ENCODE results near the gene TREML4. TPM values are rescaled to one million over a fixed set of nuclear protein-coding genes. Genes with fewer than 3 reads are reported as not detected.

Gene TREML4
- total and polyA plus RNA-seq, 10 of the 15 experiments (the other 5 are each of a cell fraction or from before 2014, with no cell fraction given), result not detected

DNA sequence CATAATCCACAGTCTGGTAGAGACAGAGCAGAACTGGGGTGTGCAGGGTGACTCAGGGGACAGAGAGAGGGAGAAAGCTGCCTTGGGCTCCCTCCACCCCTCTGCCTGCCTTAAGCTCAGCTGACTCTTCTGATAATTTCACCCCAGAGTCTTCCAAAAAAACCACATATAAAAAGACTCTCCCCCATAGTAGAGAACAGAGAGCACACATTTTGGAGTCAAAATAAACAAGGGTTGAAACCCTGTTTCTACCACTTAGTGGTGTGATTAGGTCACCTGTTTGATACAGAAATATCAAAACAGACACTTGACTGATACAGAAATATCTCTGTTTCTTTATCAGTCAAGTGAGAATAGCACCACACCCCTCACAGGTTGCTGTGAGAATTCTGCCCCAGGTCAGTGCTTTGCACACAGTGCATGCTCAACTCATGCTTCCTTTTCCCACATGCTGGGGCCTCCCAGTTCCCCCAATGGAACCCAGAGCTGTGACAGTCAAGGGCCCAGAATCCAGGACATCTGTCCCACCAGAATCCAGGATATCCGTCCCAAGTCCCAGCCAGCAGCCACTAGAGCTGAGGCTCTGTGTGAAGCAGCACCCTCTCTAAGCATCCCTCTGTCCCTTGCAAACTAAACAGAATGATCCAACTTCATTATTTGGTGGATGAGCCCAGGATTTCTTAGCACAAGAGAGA lies 28.4 kb upstream of the TREML4 start:
- H2AFZ ChIP-seq (ENCODE audit: control insufficient read depth, low read depth, low read length), result peak overlapping the region; percentile 81; the same call in 1 of the 2 replicates
- peak overlapping the region; percentile 37 for H3K4me3 ChIP-seq
- peak; percentile 59 for FAIRE-seq
- POLR2A ChIA-PET, result interaction anchor here (1.0 to 2.2 kb wide), 6 partner anchors 13 to 133 kb away, joined by 3 to 11 read pairs (median 3); partner anchors contain the start of genes NFYA and OARD1
- in situ Hi-C loops (cut with MboI) (no loop called here), intact Hi-C loops (cut with micrococcal nuclease; ENCODE audit: unreplicated experiment) (no loop called here)
- WGBS (ENCODE audit: insufficient coverage, insufficient replicate concordance, low lambda C conversion rate, missing lambda C conversion rate), result 0% methylated on average over 1 of the region's 1 CpG
- no peaks in the 10 kb centered on the region for H3K9me3 ChIP-seq (replicated peaks; ENCODE audit: control insufficient read depth, insufficient read depth, low read length)
- RAD21 ChIA-PET (ENCODE audit: unreplicated experiment), result interaction anchor here (1.0 to 3.2 kb wide), 8 partner anchors 17 to 134 kb away, joined by 4 to 30 read pairs (median 5); partner anchors contain the start of gene TREM1
- SMC1A ChIA-PET (ENCODE audit: uncharacterized antibody, unreplicated experiment), result interaction anchor here (0.6 to 3.5 kb wide), 11 partner anchors 17 to 1640 kb away, joined by 3 to 27 read pairs (median 6); no protein-coding TSS in a partner anchor
- H3K4me1 ChIP-seq (ENCODE audit: control insufficient read depth, insufficient read depth, low read length), result peaks cover 32% of the 10 kb centered on the region
- no peaks in the 10 kb centered on the region; a peak in 1 of 4 replicates for H3K36me3 ChIP-seq (ENCODE audit: control insufficient read depth in 2 of 2, insufficient read depth in 2 of 2, low read length in 1 of 2)
- ATAC-seq, result peak; percentile 77
- H3K27ac ChIP-seq (ENCODE audit: control insufficient read depth, insufficient read depth), result peak overlapping the region; percentile 94
- DNase-seq (ENCODE audit: low read depth, low spot score), result peak; percentile 55
- peaks cover 2% of the 10 kb centered on the region; the same call in 1 of the 2 replicates for H3K79me2 ChIP-seq (ENCODE audit: control insufficient read depth, insufficient read depth, low read length)
- peak overlapping the region; percentile 76 for H3K9ac ChIP-seq (ENCODE audit: control insufficient read depth, insufficient read depth, low read length)
- H3K27me3 ChIP-seq (replicated peaks in 1 of 2; ENCODE audit: control insufficient read depth in 2 of 2, insufficient read depth in 2 of 2, low read length in 1 of 2), result no peaks in the 10 kb centered on the region
- H4K20me1 ChIP-seq (ENCODE audit: control insufficient read depth, insufficient read depth), result no peaks in the 10 kb centered on the region
- no TSS peak for BruUV-seq (replicated peaks)
- H3K4me2 ChIP-seq (ENCODE audit: control insufficient read depth, insufficient read depth), result peak overlapping the region; percentile 82
- CTCF ChIA-PET, result interaction anchor here (0.7 to 3.2 kb wide), 10 partner anchors 10 to 135 kb away, joined by 3 to 26 read pairs (median 4); partner anchors contain the start of gene NCR2
- TF ChIP-seq ATF3 (IDR thresholded peaks at IDR 0.05; ENCODE audit: borderline replicate concordance, extremely low read depth, low read depth, low read length) (no peak), ATF7 (IDR thresholded peaks at IDR 0.05; ENCODE audit: low read depth) (peak; percentile 12; the same call in 1 of the 2 replicates), E2F8 (IDR thresholded peaks at IDR 0.05; ENCODE audit: low read depth, partially characterized antibody) (no peak), SMAD5 (IDR thresholded peaks at IDR 0.05; ENCODE audit: low read depth) (no peak), PAX8 (IDR thresholded peaks at IDR 0.05) (no peak), ZNF24 (IDR thresholded peaks at IDR 0.05) (peak; percentile 54; the same call in 1 of the 2 replicates), RFX5 (IDR thresholded peaks at IDR 0.05; ENCODE audit: low read depth, low read length) (no peak), ZBED1 (IDR thresholded peaks at IDR 0.05; ENCODE audit: borderline replicate concordance) (no peak), IKZF2 (IDR thresholded peaks at IDR 0.05) (peak; percentile 14 to 48; a peak in 2 of 4 replicates), CHD4 (IDR thresholded peaks at IDR 0.05) (no peak), ZNF384 (IDR thresholded peaks at IDR 0.05; ENCODE audit: borderline replicate concordance, low read depth, low read length) (no peak), BHLHE40 (IDR thresholded peaks at IDR 0.05; ENCODE audit: borderline replicate concordance in 1 of 2, low read depth in 2 of 2, low read length in 1 of 2) (peak; percentile 62 to 64; a peak in 2 of 4 replicates), MEF2B (IDR thresholded peaks at IDR 0.05; ENCODE audit: partially characterized antibody, poor library complexity, severe bottlenecking) (peak; percentile 60)
- TF ChIP-seq, protein P1, sequence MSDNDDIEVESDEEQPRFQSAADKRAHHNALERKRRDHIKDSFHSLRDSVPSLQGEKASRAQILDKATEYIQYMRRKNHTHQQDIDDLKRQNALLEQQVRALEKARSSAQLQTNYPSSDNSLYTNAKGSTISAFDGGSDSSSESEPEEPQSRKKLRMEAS (IDR thresholded peaks at IDR 0.05; ENCODE audit: low read depth, low read length), result no peak
- TF ChIP-seq, protein P2, sequence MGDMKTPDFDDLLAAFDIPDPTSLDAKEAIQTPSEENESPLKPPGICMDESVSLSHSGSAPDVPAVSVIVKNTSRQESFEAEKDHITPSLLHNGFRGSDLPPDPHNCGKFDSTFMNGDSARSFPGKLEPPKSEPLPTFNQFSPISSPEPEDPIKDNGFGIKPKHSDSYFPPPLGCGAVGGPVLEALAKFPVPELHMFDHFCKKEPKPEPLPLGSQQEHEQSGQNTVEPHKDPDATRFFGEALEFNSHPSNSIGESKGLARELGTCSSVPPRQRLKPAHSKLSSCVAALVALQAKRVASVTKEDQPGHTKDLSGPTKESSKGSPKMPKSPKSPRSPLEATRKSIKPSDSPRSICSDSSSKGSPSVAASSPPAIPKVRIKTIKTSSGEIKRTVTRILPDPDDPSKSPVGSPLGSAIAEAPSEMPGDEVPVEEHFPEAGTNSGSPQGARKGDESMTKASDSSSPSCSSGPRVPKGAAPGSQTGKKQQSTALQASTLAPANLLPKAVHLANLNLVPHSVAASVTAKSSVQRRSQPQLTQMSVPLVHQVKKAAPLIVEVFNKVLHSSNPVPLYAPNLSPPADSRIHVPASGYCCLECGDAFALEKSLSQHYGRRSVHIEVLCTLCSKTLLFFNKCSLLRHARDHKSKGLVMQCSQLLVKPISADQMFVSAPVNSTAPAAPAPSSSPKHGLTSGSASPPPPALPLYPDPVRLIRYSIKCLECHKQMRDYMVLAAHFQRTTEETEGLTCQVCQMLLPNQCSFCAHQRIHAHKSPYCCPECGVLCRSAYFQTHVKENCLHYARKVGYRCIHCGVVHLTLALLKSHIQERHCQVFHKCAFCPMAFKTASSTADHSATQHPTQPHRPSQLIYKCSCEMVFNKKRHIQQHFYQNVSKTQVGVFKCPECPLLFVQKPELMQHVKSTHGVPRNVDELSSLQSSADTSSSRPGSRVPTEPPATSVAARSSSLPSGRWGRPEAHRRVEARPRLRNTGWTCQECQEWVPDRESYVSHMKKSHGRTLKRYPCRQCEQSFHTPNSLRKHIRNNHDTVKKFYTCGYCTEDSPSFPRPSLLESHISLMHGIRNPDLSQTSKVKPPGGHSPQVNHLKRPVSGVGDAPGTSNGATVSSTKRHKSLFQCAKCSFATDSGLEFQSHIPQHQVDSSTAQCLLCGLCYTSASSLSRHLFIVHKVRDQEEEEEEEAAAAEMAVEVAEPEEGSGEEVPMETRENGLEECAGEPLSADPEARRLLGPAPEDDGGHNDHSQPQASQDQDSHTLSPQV (IDR thresholded peaks at IDR 0.05), result no peak
